ENCODE results near the gene CRLF1.

DNA sequence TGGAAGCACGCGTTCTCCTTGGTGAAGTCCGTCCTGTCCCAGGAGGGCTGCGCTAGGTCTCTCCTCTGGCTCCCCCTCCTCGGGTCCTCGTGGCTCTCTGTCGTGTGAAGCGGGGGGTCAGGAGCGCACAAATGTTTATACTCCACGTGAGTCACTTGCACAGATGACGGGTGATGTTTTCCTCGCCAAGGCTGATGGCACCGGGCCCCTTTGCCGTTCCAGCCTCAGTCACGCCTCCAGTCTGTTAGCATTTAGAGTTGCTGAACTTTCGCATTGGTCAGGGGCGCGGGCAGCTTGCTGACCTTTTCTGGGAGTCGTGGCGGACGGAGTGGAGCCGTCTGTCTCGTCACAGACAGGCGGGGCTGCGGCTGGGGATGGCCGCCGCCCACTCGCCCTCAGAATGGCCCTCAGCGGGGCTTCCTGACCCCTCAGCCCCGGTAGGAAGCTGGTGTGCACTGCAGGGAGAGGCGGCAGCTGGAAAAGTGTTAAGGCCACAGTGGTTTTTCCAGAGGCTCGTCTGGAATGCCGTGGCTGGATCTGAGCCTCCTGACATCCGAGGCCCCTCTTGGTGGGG, 44.0 kb upstream of the CRLF1 start:
- TF ChIP-seq, protein P1, sequence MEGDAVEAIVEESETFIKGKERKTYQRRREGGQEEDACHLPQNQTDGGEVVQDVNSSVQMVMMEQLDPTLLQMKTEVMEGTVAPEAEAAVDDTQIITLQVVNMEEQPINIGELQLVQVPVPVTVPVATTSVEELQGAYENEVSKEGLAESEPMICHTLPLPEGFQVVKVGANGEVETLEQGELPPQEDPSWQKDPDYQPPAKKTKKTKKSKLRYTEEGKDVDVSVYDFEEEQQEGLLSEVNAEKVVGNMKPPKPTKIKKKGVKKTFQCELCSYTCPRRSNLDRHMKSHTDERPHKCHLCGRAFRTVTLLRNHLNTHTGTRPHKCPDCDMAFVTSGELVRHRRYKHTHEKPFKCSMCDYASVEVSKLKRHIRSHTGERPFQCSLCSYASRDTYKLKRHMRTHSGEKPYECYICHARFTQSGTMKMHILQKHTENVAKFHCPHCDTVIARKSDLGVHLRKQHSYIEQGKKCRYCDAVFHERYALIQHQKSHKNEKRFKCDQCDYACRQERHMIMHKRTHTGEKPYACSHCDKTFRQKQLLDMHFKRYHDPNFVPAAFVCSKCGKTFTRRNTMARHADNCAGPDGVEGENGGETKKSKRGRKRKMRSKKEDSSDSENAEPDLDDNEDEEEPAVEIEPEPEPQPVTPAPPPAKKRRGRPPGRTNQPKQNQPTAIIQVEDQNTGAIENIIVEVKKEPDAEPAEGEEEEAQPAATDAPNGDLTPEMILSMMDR (IDR thresholded peaks at IDR 0.05; ENCODE audit: borderline replicate concordance, extremely low read depth, low read length, poor library complexity, severe bottlenecking) = no peak
- no peak for TF ChIP-seq EZH2 (IDR thresholded peaks at IDR 0.05; ENCODE audit: borderline replicate concordance, low read depth, low read length, severe bottlenecking)
